ENCODE measurements around the gene LMBR1.

DNA sequence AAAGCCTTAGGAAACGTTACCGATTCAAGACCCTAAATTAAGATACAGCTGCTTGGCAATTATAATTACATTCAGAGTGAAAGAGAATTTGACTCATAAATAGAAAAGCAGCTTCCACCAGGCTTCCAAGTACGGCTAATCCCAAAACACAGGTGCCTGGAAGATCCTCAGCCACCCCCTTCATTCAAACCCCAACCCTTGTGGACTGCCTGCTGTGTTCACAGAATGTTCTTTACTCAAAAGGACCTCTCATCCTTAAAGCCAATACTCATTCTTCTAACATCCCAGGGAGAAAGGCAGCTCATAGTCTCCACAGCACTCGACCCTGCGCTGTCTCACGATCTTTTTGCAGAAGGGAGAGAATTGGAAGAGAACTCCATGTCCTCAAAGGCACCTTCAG lies 219.5 kb downstream of the LMBR1 start:
- TF ChIP-seq CTCF (IDR thresholded peaks at IDR 0.05; ENCODE audit: insufficient read depth, low read length, poor library complexity, severe bottlenecking) (no peak), EZH2phosphoT487 (conservative IDR thresholded peaks at IDR 0.05; ENCODE audit: low read length) (no peak)
